ENCODE measurements around the gene PCK1.

- TF ChIP-seq YY1 (IDR thresholded peaks at IDR 0.05; ENCODE audit: insufficient read depth, insufficient read length): no peak
- no peak for TF ChIP-seq ZNF274 (IDR thresholded peaks at IDR 0.05; ENCODE audit: low read depth, low read length)
Observed at GRCh38 chr20:57524511-57525176, 36.3 kb upstream of the PCK1 start, which contains the start of gene CTCFL.
